ENCODE results near the gene EIF2A.
"Not testable (repeated sequence)": the region's sequence is repeated elsewhere in the genome, so short reads cannot be mapped to it uniquely, and the experiment has no call there.

Gene EIF2A

DNA sequence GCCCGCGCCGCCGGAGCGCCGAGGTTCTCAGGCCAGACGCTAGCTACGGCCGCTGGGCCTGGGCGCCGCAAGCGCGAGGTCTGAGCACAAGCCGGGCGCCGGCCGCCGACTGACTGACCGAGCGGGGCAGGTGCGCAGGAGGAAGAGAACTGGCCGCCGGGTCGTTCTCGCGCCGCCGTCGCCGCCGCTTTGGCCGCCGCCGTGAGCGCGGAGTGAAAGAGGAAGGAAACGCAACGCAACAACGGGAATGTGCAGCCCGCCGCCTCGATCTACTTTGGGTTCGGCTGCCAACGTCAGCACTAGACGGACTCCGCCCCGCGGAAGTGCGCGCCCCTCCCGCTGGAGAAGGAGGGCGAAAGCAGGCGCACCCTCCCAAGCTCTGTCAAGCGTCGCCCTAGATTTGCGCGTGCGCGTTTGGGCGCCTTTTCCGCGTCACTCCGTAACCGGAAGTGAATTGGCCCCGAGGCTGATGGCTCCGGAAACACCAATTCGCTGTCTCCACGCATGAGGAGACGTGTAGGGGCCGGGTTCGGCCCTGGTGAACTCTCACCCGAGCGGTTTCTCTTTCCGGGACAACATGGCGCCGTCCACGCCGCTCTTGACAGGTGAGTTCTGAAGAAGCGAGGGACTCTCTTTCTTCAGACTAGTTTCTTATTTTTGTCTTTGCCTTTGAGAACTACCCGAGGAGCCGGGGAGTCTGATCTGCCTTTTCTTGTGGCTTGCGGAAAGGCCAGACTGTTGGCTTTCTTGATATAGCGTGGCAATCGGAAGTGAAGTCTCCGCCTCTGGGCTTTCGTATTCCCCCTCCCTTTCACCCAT lies at the start of gene EIF2A, which contains the start of gene SERP1:
TSS of gene EIF2A (plus strand) at position 562 of the 819 bp plus-strand sequence. CDS start at position 578, 16 bp downstream.
TSS of gene SERP1 (minus strand) at position 271 of the 819 bp plus-strand sequence. CDS start 361 bp downstream, outside the sequence.
- peak; percentile 99 for DNase-seq (ENCODE audit: low read depth)

DNA sequence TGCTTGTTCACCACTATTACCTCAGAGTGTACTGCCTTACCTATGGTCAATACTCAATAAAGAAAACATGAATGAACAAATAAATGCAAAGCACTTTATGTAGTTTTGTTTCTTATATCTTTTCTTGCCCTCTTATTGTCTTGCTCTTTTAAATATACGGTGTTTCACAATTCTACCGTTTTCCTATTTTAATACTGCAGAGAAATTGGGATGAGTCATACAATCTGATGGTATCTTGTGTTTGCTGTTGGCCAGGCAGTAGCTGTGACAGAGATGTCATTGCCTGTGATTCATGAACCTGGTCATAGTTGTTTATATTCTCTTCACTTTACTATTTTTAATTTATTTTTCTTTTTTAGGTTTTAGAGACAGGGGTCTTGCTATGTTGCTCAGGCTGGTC lies 48.6 kb upstream of the EIF2A start:
- no peak for DNase-seq (ENCODE audit: low read depth)

GRCh38 chr3:150500960-150501359 lies 45.6 kb upstream of the EIF2A start:
- not testable (repeated sequence) for DNase-seq (ENCODE audit: low read depth)

- DNase-seq (ENCODE audit: low read depth): no peak
Observed at GRCh38 chr3:150503402-150504099, 43.0 kb upstream of the EIF2A start.

DNA sequence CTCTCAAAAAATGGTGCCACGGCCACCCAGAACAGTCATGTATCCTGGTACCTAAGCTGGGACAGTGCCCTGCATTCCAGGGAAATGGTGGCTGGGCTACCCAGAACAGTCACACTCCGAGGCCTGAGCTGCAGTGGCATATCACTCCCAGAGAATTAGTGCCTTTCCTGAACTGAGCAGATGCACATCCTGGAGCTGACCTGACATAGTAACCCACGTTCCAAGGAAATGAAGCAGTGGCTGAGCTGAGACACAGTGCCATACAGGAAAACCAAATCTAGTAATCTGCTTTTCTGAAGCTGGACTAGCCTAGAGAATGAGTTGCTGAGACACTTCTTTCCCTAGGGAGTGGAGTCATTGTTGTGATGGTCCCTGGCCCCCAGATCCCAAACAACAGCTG lies 42.1 kb upstream of the EIF2A start:
- no peak for DNase-seq (ENCODE audit: low read depth)

- no peak for DNase-seq (ENCODE audit: low read depth)
Observed at GRCh38 chr3:150508401-150508800, 38.2 kb upstream of the EIF2A start.

DNA sequence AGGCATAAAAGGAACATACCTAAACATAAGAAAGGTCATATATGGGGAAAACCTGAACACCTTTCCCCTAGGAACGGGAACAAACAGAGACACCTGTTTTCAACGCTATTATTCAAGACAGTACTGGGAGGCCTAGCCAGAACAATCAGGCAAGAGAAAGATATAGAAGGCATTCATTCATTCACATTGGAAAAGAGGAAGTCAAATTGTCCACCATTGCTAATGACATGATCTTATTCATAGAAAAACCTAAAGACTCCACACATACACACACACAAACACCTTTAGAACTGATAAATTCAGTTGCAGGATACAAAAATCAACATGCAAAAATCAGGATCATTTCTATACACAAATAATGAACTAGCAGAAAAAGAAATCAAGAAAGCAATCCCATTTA lies 36.8 kb upstream of the EIF2A start:
- DNase-seq (ENCODE audit: low read depth): no peak

GRCh38 chr3:150511122-150511821 lies 35.3 kb upstream of the EIF2A start:
- no peak for DNase-seq (ENCODE audit: low read depth)

DNA sequence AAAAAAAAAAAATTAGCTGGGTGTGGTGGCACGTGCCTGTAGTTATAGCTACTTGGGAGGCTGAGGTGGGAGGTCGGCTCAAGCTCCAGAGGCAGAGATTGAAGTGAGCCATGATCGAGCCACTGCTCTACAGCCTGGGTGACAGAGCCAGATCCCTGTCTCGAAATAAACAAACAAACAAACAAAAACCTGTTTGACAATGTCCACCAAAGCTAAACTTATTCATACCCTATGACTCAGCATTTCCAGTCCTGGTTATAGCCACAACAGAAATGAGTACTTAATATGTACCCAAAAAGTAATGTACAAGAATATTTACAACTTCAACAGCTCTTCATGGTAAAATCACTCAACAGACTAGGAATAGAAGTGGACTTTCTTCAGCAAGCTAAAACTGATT lies 31.4 kb upstream of the EIF2A start:
- DNase-seq (ENCODE audit: low read depth): no peak

DNA sequence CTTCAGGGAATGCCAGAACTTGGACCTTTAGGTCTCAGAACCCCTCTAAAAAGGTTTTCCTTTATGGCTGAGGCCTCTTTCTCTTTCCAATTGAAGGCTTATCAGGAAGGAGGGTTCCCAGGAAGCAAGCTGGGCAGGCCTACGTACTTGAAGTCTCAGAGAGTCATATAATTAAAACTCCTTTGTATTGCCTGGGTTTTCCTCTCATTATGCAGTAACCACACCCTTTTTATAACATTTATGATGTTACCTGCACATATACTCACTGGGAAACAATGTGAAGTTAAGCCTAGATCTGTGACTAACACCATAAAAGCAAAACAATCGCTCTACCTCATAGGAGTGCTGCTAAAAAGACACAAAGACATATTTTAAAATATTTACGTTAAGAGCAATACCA lies 27.6 kb upstream of the EIF2A start:
- no peak for DNase-seq (ENCODE audit: low read depth)

- no peak for DNase-seq (ENCODE audit: low read depth)
Observed at GRCh38 chr3:150520408-150520807, 26.2 kb upstream of the EIF2A start.

GRCh38 chr3:150521463-150521862 lies 25.1 kb upstream of the EIF2A start:
- DNase-seq (ENCODE audit: low read depth): no peak

DNA sequence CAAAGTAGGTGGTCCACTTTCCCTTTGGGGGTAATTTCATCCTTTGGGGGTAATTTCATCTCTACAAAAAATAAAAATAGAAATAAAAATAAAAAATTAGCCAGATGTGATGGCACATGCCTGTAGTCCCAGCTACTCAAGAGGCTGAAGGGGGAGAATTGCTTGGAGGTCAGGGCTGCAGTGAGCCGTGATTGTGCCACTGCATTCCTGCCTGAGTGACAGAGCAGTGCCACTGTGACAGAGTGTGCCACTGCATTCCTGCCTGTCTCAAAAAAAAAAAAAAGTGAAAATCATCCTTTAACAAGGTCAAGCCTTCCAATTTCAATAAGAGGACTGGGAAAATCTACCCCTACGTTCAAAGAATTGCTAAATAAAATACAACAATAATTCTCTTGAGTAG lies 23.0 kb upstream of the EIF2A start:
- no peak for DNase-seq (ENCODE audit: low read depth)

GRCh38 chr3:150527464-150528255 lies 18.9 kb upstream of the EIF2A start:
- no peak for DNase-seq (ENCODE audit: low read depth)

- DNase-seq (ENCODE audit: low read depth): no peak
Observed at GRCh38 chr3:150528354-150528797, 18.2 kb upstream of the EIF2A start.

DNA sequence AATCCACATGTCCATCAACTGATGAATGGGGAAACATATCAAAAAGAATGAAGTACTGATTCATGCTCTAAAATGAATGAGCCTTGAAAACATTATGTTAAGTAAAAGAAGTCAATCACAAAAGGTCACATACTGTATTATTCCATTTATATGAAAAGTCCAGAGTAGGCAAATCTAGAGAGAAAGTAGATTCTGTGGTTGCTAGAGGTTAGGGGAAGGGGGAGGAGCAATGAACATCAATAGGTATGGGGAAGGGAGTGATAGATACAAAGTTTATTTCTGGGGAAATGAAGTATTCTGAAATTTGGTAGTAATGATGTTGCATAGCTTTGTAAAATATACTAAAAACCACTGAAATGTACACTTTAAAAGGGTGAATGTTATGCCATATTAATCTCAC lies 14.8 kb upstream of the EIF2A start:
- no peak for DNase-seq (ENCODE audit: low read depth)

DNA sequence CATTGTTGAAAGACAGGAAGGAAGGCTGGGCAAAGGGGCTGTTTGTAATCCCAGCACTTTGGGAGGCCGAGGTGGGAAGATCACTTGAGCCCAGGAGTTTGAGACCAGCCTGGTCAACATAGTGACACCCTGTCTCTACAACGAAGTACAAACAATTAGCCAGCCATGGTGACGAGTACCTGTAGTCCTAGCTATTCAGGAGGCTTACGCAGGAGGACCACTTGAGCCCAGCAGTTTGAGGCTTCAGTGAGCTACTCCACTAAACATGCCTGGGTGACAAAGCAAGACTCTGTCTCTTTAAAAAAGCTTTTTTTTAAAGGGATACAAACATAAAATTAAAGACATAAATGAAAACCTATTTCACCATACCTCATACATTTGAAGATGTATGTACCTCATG lies 11.4 kb upstream of the EIF2A start:
- no peak for DNase-seq (ENCODE audit: low read depth)

- no peak for DNase-seq (ENCODE audit: low read depth)
Observed at GRCh38 chr3:150538324-150539208, 8.0 kb upstream of the EIF2A start.

- DNase-seq (ENCODE audit: low read depth): no peak
Observed at GRCh38 chr3:150540297-150540696, 6.3 kb upstream of the EIF2A start.

GRCh38 chr3:150540991-150541390 lies 5.6 kb upstream of the EIF2A start:
- no peak for DNase-seq (ENCODE audit: low read depth)

GRCh38 chr3:150543128-150543527 lies 3.5 kb upstream of the EIF2A start:
- no peak for DNase-seq (ENCODE audit: low read depth)

All from stimulated activated CD4-positive, alpha-beta T cell treated with anti-CD3 and anti-CD28 coated beads, Interleukin-2, amount 100 ng/mL, for 4 hours (primary cell).